ENCODE data around the gene TGFBR3. TPM values are rescaled to one million over a fixed set of nuclear protein-coding genes. Genes with fewer than 3 reads are reported as not detected.

TGFBR3 gene
- total and polyA plus RNA-seq, 5 donors from 2014 or later = 15.8 to 47.5 (median 20.0) TPM

DNA sequence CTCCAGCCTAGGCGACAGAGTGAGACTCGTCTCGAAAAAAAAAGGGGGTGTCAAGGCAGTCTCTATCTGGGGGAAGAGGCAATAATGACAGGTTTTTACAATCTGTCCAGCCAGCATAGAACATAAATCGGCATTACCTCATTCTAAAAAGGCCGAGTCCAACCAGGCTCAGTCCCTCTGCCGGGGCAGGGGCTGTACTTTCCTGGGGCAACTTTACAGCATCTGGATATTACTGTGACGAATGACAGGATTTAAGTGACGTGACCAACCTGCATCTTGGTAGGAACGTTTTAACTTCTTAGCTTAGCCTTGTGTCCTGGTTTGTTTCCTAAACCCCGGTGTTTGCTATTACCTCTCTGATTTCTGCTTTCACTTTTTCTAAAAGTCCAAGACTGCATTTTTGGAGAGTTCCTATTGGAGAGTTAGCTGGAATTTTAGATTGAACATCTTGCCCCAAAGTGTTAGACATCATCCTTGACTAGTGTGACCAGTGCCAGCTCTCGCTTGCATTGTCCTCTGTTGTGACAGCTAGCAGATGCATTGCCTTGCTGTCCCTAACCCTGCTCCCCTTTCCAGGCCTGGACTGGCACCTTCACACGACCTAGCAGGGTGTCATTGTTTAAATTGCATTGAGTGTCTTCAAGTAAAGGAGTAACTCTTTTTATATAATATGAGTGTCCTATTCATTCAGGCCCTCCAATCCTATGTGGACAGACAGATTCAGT is 96.5 kb downstream of the TGFBR3 start:
- ATAC-seq (ENCODE audit: low read depth in 2 of 2) = no peak
- no peaks in the 10 kb centered on the region for H3K9me3 ChIP-seq (ENCODE audit: control insufficient read depth in 2 of 2, low read length in 2 of 2)
- no peaks in the 10 kb centered on the region for H3K27me3 ChIP-seq (ENCODE audit: control insufficient read depth, insufficient read depth, low read length)
- Mint-ChIP-seq H3K9me3 (no peaks in the 10 kb centered on the region), H3K4me3 (no peak overlapping the region), H3K27me3 (no peaks in the 10 kb centered on the region), H3K36me3 (peaks cover 12% of the 10 kb centered on the region), H3K27ac (peak overlapping the region in 2 of 3 donors; percentile 8 to 20), H3K4me1 (peaks cover 6 to 24% (median 16%) of the 10 kb centered on the region in 4 donors)
- DNase-seq = no peak
- no peak overlapping the region for H3K27ac ChIP-seq (ENCODE audit: insufficient read depth, low read length, poor library complexity, severe bottlenecking)
- H3K36me3 ChIP-seq (ENCODE audit: control insufficient read depth, insufficient read depth, low read length) = peaks cover 3% of the 10 kb centered on the region
- H3K4me1 ChIP-seq (ENCODE audit: control insufficient read depth, insufficient read depth, low read length, poor library complexity, severe bottlenecking) = peaks cover 3% of the 10 kb centered on the region
- no peak overlapping the region for H3K4me3 ChIP-seq (ENCODE audit: low read depth, low read length)

DNA sequence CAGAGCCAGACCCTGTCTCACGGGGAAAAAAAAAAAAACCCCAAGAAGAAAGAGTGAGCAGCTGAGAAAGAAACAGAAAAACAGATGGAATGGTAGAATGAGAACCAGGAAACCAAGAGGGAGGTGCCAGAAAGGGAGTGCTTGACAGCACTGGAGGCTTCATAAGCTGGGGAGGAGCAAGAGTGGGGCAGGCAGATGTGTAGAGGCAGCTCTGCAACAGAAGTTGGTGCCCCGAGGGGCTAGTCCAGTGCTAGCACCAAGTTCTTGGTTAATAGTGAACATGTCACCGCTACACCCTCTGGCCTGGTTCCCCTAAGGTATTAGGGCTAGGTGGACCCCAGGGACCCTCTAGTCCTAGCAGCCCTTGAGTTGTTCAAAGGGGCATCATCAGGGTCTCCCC is 98.0 kb downstream of the TGFBR3 start:
- Mint-ChIP-seq H3K9me3 (no peaks in the 10 kb centered on the region), H3K27me3 (no peaks in the 10 kb centered on the region), H3K4me3 (no peak overlapping the region), H3K4me1 (peaks cover 6 to 29% (median 14%) of the 10 kb centered on the region in 4 donors), H3K27ac (peak overlapping the region in 1 of 3 donors; percentile 62), H3K36me3 (peaks cover 12% of the 10 kb centered on the region)
- DNase-seq = no peak
- Histone ChIP-seq H3K27me3 (ENCODE audit: control insufficient read depth, insufficient read depth, low read length) (no peaks in the 10 kb centered on the region), H3K4me1 (ENCODE audit: control insufficient read depth, insufficient read depth, low read length, poor library complexity, severe bottlenecking) (peaks cover 3% of the 10 kb centered on the region), H3K4me3 (ENCODE audit: low read depth, low read length) (no peak overlapping the region), H3K36me3 (ENCODE audit: control insufficient read depth, insufficient read depth, low read length) (peaks cover 3% of the 10 kb centered on the region), H3K9me3 (ENCODE audit: control insufficient read depth in 2 of 2, low read length in 2 of 2) (no peaks in the 10 kb centered on the region), H3K27ac (ENCODE audit: insufficient read depth, low read length, poor library complexity, severe bottlenecking) (no peak overlapping the region)
- ATAC-seq (ENCODE audit: low read depth in 2 of 2) = no peak

DNA sequence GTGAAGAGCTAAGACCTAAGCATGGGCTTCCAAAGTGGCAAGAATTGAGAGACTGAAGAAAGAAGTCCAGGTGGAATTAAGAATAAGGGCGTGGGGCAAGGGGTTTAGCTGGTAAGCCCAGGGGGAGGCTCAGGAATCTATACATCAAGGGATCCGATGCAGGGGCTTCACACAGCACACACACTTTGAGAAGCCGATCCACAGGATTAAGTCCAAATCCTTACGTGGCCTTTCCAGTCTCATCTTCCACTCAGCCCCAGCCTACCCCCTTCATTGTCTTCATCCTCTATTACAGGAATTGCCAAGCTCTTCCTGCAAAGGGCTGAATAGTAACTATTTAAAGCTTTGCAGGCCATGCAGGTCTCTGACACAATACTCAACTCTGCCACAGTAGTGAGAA is 101.3 kb downstream of the TGFBR3 start:
- peak overlapping the region in 1 of 3 donors; percentile 8 for H3K27ac Mint-ChIP-seq
- Histone ChIP-seq H3K4me3 (ENCODE audit: low read depth, low read length) (no peak overlapping the region), H3K9me3 (ENCODE audit: control insufficient read depth in 2 of 2, low read length in 2 of 2) (no peaks in the 10 kb centered on the region), H3K4me1 (ENCODE audit: control insufficient read depth, insufficient read depth, low read length, poor library complexity, severe bottlenecking) (no peaks in the 10 kb centered on the region), H3K27ac (ENCODE audit: insufficient read depth, low read length, poor library complexity, severe bottlenecking) (no peak overlapping the region), H3K36me3 (ENCODE audit: control insufficient read depth, insufficient read depth, low read length) (peaks cover 3% of the 10 kb centered on the region), H3K27me3 (ENCODE audit: control insufficient read depth, insufficient read depth, low read length) (no peaks in the 10 kb centered on the region)
- DNase-seq (no peak), ATAC-seq (ENCODE audit: low read depth in 2 of 2) (no peak)
- peaks cover 4 to 20% (median 9%) of the 10 kb centered on the region in 4 donors for H3K4me1 Mint-ChIP-seq
- H3K9me3 Mint-ChIP-seq = no peaks in the 10 kb centered on the region
- H3K4me3 Mint-ChIP-seq = no peak overlapping the region
- no peaks in the 10 kb centered on the region for H3K27me3 Mint-ChIP-seq
- peaks cover 28% of the 10 kb centered on the region for H3K36me3 Mint-ChIP-seq

DNA sequence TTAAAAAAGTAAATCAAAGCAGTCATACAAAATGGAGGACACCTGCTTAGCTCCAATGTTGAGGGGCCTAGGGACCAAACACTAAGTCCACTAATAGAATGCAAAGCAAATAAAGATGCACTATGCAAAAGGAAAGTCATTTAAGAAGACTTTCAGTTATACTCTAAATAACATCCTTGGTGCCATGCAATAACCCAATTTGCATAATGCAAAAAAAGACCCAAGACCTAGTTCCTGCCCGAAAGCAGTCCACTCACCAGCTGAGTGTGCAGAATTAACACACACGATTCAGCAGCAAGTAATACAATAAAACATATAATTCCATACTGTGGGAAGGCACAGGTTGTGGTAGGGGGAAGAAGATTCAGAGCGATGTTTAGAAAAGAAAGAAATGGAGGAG is 101.8 kb downstream of the TGFBR3 start:
- peaks cover 4 to 20% (median 9%) of the 10 kb centered on the region in 4 donors for H3K4me1 Mint-ChIP-seq
- peak overlapping the region in 1 of 3 donors; percentile 8 for H3K27ac Mint-ChIP-seq
- Histone ChIP-seq H3K36me3 (ENCODE audit: control insufficient read depth, insufficient read depth, low read length) (peaks cover 3% of the 10 kb centered on the region), H3K27me3 (ENCODE audit: control insufficient read depth, insufficient read depth, low read length) (no peaks in the 10 kb centered on the region), H3K4me3 (ENCODE audit: low read depth, low read length) (no peak overlapping the region), H3K9me3 (ENCODE audit: control insufficient read depth in 2 of 2, low read length in 2 of 2) (no peaks in the 10 kb centered on the region), H3K27ac (ENCODE audit: insufficient read depth, low read length, poor library complexity, severe bottlenecking) (no peak overlapping the region), H3K4me1 (ENCODE audit: control insufficient read depth, insufficient read depth, low read length, poor library complexity, severe bottlenecking) (no peaks in the 10 kb centered on the region)
- H3K27me3 Mint-ChIP-seq = no peaks in the 10 kb centered on the region
- H3K36me3 Mint-ChIP-seq = peaks cover 30% of the 10 kb centered on the region
- ATAC-seq (ENCODE audit: low read depth in 2 of 2) (no peak), DNase-seq (peak in 1 of 3 donors; percentile 13)
- H3K9me3 Mint-ChIP-seq = no peaks in the 10 kb centered on the region
- H3K4me3 Mint-ChIP-seq = no peak overlapping the region

DNA sequence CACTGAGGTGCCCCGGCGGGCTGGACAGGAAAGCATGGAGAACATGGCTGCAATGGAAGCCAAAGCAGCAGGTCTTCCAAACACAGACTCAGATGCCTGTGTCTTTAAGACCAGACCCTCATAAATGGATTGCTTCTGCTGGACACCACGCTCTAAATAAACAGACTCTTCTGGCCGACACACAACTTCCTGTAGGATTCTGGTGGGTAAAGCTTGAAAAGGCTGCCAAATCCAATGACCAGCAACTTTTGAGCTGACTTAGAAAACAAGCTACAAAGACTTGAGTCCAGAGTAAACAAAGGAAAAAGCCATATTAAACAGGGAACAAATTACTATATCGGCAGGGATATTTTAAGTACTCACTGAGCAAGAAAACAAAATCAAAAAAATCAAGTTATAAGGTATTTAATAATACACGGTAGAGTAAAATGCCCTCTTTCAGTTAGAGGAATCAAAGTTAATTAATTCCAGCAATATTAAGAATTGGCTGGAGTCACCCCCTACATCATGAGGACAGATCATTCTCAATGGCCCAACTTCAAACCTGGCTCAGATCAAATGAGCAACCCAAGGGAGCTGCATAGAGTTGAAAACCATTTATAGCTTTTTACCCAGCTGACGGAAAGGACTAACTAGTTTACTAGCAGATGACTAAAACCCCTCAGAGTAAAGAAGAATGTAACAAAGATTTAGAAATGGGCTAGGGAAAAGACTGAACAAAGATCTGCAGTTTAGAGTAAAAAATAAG is 102.4 kb downstream of the TGFBR3 start:
- Mint-ChIP-seq H3K9me3 (no peaks in the 10 kb centered on the region), H3K36me3 (peaks cover 34% of the 10 kb centered on the region), H3K27me3 (no peaks in the 10 kb centered on the region), H3K4me1 (peaks cover 4 to 20% (median 10%) of the 10 kb centered on the region in 4 donors), H3K4me3 (no peak overlapping the region), H3K27ac (no peak overlapping the region)
- Histone ChIP-seq H3K27ac (ENCODE audit: insufficient read depth, low read length, poor library complexity, severe bottlenecking) (no peak overlapping the region), H3K4me3 (ENCODE audit: low read depth, low read length) (no peak overlapping the region), H3K36me3 (ENCODE audit: control insufficient read depth, insufficient read depth, low read length) (peaks cover 3% of the 10 kb centered on the region), H3K27me3 (ENCODE audit: control insufficient read depth, insufficient read depth, low read length) (no peaks in the 10 kb centered on the region), H3K9me3 (ENCODE audit: control insufficient read depth in 2 of 2, low read length in 2 of 2) (no peaks in the 10 kb centered on the region), H3K4me1 (ENCODE audit: control insufficient read depth, insufficient read depth, low read length, poor library complexity, severe bottlenecking) (no peaks in the 10 kb centered on the region)
- no peak for DNase-seq
- ATAC-seq (ENCODE audit: low read depth in 2 of 2) = no peak

DNA sequence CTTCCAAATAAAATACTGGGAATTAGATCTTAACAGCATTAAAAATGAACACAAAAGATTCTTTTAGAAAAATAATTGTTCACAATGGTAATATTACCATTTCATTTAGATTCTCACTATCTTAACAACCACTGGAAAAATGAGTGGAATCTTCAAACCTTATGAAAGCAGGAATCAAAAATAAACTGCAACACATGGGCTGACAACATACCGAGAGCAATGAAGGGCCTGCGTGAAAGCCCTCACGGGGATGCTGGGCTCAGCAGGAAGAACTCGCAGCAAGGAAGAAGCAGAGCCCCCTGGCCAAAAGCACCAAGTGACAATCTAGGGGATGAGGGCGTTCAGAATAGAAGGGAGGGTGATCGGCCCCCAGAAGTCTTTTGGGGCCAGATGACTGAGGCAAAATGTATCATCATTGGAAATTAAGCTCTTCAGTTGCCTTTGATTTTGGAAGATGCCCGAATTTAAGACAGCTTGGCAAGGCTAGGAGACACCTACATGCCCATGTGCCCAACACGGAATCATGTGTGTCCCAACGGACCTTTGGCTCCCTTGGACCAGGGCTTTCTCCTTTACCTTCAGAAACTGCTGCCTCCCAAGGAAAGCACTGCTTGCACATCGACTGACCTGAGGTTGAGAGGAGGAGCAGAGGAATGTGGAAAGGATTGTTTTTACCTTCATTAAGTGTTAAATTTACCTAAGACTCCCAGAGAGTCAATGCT is 103.9 kb downstream of the TGFBR3 start:
- H3K9me3 Mint-ChIP-seq = no peaks in the 10 kb centered on the region
- no peaks in the 10 kb centered on the region for H3K27me3 ChIP-seq (ENCODE audit: control insufficient read depth, insufficient read depth, low read length)
- no peaks in the 10 kb centered on the region for H3K4me1 ChIP-seq (ENCODE audit: control insufficient read depth, insufficient read depth, low read length, poor library complexity, severe bottlenecking)
- DNase-seq (no peak), ATAC-seq (ENCODE audit: low read depth in 2 of 2) (no peak)
- no peaks in the 10 kb centered on the region for H3K9me3 ChIP-seq (ENCODE audit: control insufficient read depth in 2 of 2, low read length in 2 of 2)
- peaks cover 4 to 20% (median 9%) of the 10 kb centered on the region in 4 donors for H3K4me1 Mint-ChIP-seq
- H3K27ac ChIP-seq (ENCODE audit: insufficient read depth, low read length, poor library complexity, severe bottlenecking) = no peak overlapping the region
- no peak overlapping the region for H3K4me3 Mint-ChIP-seq
- peaks cover 34% of the 10 kb centered on the region for H3K36me3 Mint-ChIP-seq
- H3K4me3 ChIP-seq (ENCODE audit: low read depth, low read length) = no peak overlapping the region
- peaks cover 3% of the 10 kb centered on the region for H3K36me3 ChIP-seq (ENCODE audit: control insufficient read depth, insufficient read depth, low read length)
- H3K27ac Mint-ChIP-seq = no peak overlapping the region
- H3K27me3 Mint-ChIP-seq = no peaks in the 10 kb centered on the region

DNA sequence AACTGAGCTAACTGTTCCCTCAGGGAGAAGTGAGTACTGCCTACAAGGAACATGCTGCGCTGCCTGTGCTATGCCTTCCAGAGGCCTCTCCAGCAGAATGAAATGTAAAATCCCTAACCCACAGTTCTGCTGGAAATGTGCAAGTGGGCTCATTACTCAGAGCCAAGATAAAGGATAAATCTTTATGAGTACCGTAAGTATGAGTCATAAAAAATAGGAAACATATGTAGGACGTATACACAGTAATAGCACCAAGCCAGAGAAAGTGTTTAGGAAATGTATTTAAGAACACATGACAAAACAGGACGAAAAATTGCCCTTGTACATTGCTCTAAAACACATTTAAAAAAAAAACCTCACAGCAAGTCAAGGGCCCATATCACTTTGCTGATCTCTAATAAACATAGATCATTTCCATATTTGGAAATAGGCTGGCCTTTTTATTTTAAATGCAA is 104.6 kb downstream of the TGFBR3 start:
- peaks cover 38% of the 10 kb centered on the region for H3K36me3 Mint-ChIP-seq
- no peak for DNase-seq

More for the DNA sequence above, 104.6 kb downstream of the TGFBR3 start:
- H3K36me3 ChIP-seq (ENCODE audit: control insufficient read depth, insufficient read depth, low read length) = peaks cover 3% of the 10 kb centered on the region
- peak overlapping the region in 1 of 3 donors; percentile 32 for H3K27ac Mint-ChIP-seq
- H3K27ac ChIP-seq (ENCODE audit: insufficient read depth, low read length, poor library complexity, severe bottlenecking) = no peak overlapping the region
- H3K9me3 Mint-ChIP-seq = no peaks in the 10 kb centered on the region
- ATAC-seq (ENCODE audit: low read depth in 2 of 2) = no peak
- no peaks in the 10 kb centered on the region for H3K27me3 Mint-ChIP-seq
- H3K4me1 Mint-ChIP-seq = peaks cover 4 to 20% (median 9%) of the 10 kb centered on the region in 4 donors
- no peak overlapping the region for H3K4me3 Mint-ChIP-seq
- no peaks in the 10 kb centered on the region for H3K9me3 ChIP-seq (ENCODE audit: control insufficient read depth in 2 of 2, low read length in 2 of 2)
- no peaks in the 10 kb centered on the region for H3K4me1 ChIP-seq (ENCODE audit: control insufficient read depth, insufficient read depth, low read length, poor library complexity, severe bottlenecking)
- no peaks in the 10 kb centered on the region for H3K27me3 ChIP-seq (ENCODE audit: control insufficient read depth, insufficient read depth, low read length)
- no peak overlapping the region for H3K4me3 ChIP-seq (ENCODE audit: low read depth, low read length)
